A673 (cell line): ENCODE data around the gene TFB1M. TPM values are rescaled to one million over a fixed set of nuclear protein-coding genes. Genes with fewer than 3 reads are reported as not detected.

Experiments used
- BruUV-seq: library from RNA; stranded (reverse); fragments of 400-500 nt; replicated peaks from 2 replicates; lab custom pipeline; 2021; lab: Mats Ljungman, UMichigan
- CTCF ChIA-PET: fragments of 300-600 bp; sonication (Branson Sonifier 250); formaldehyde crosslinking; loops from one replicate; lab custom pipeline; 2022; ENCODE audit warnings: antibody characterized with exemption; lab: Charles Lee
- POLR2A ChIA-PET: fragments of 300-600 bp; sonication (Branson Sonifier 250); formaldehyde crosslinking; loops from one replicate; lab custom pipeline; 2022; ENCODE audit warnings: antibody characterized with exemption; ENCODE audit not compliant: low non-redundant PET; lab: Charles Lee
- DNase-seq: peaks from one replicate; pipeline ENCODE4 v3.0.0-alpha.2; 2015; ENCODE audit warnings: low spot score
- H3K27ac ChIP-seq: fragments of 200-600 bp; sonication (generic); 2 replicates; pipeline ENCODE4 v1.5.1; 2016; ENCODE audit warnings: mixed run types, low read depth, mild to moderate bottlenecking, mixed read lengths, antibody characterized with exemption, low read length; ENCODE audit not compliant: poor library complexity, severe bottlenecking
- H3K27me3 ChIP-seq: fragments of 200-600 bp; sonication (generic); replicated peaks from 2 replicates; pipeline ENCODE4 v1.6.1; 2017; ENCODE audit warnings: mixed run types, low read depth, mild to moderate bottlenecking, mixed read lengths, antibody characterized with exemption, low read length; ENCODE audit not compliant: insufficient read depth, poor library complexity
- H3K36me3 ChIP-seq: fragments of 200-600 bp; sonication (generic); 2 replicates; pipeline ENCODE4 v1.6.1; 2016; ENCODE audit warnings: mixed run types, mild to moderate bottlenecking, mixed read lengths, antibody characterized with exemption, low read length; ENCODE audit not compliant: insufficient read depth, poor library complexity, severe bottlenecking
- H3K4me1 ChIP-seq: fragments of 200-600 bp; sonication (generic); 2 replicates; pipeline ENCODE4 v1.6.1; 2017; ENCODE audit warnings: mixed run types, mild to moderate bottlenecking, mixed read lengths, antibody characterized with exemption, low read length; ENCODE audit not compliant: insufficient read depth, poor library complexity, severe bottlenecking
- H3K4me3 ChIP-seq: fragments of 200-600 bp; sonication (generic); 2 replicates; pipeline ENCODE4 v1.5.1; 2016; ENCODE audit warnings: low read depth, mixed run types, mild to moderate bottlenecking, mixed read lengths, low read length; ENCODE audit not compliant: poor library complexity, severe bottlenecking
- H3K9me3 ChIP-seq: fragments of 200-600 bp; sonication (generic); 2 replicates; pipeline ENCODE4 v1.6.1; 2016; ENCODE audit warnings: mixed run types, low read depth, mild to moderate bottlenecking, mixed read lengths, antibody characterized with exemption, low read length; ENCODE audit not compliant: poor library complexity, severe bottlenecking
- CTCF ChIP-seq: fragments of 300-800, 200-600 bp; sonication (generic); conservative IDR thresholded peaks from 2 replicates; pipeline ENCODE4 v1.5.1; 2017; ENCODE audit warnings: low read depth, mild to moderate bottlenecking, antibody characterized with exemption, low read length, moderate library complexity, mixed read lengths
- EZH2 ChIP-seq: fragments of 200-600 bp; sonication (generic); IDR thresholded peaks from 2 replicates; pipeline ENCODE4 v1.6.1; 2017; ENCODE audit warnings: borderline replicate concordance, low read depth, mild to moderate bottlenecking, mixed read lengths, antibody characterized with exemption, low read length; ENCODE audit not compliant: poor library complexity, severe bottlenecking
- intact Hi-C: fragments of 100-400 bp; cut with micrococcal nuclease; formaldehyde crosslinking; loops from one replicate; pipeline ENCODE4 v1.10.0; 2022; ENCODE audit not compliant: unreplicated experiment
- total RNA-seq: library from RNA; stranded (reverse); gene quantifications from 2 replicates; pipeline ENCODE4 v1.2.3, GENCODE V29; 2021

The TFB1M gene
- total RNA-seq, 1 experiment from 2014 or later = 40.3 TPM

GRCh38 chr6:155207223-155207622 lies 107.1 kb downstream of the TFB1M start:
- intact Hi-C loops = no loop called here
- DNase-seq = no peak
- TF ChIP-seq CTCF (no peak), EZH2 (no peak)
- no peaks in the 10 kb centered on the region for H3K9me3 ChIP-seq
- no peaks in the 10 kb centered on the region for H3K36me3 ChIP-seq
- H3K27ac ChIP-seq = no peak overlapping the region
- ChIA-PET POLR2A (no interaction called here), CTCF (no interaction called here)
- H3K27me3 ChIP-seq = no peaks in the 10 kb centered on the region
- no peaks in the 10 kb centered on the region for H3K4me1 ChIP-seq
- H3K4me3 ChIP-seq = no peak overlapping the region
- BruUV-seq = no TSS peak

Other genes starting within 250 kb of the TFB1M start
- not detected in 2 replicates for gene CLDN20, start 50.5 kb downstream of the TFB1M start, total RNA-seq
- gene NOX3, start 141.4 kb upstream of the TFB1M start, total RNA-seq = not detected in 2 replicates